HG03066 (cell line): ENCODE results near the gene KRT84.

Source experiments
- ATAC-seq: cut with Tn5 transposase; IDR thresholded peaks from one replicate; pipeline ENCODE4 v1.9.1; 2021; ENCODE audit warnings: low read depth; ENCODE audit not compliant: unreplicated experiment

Gene KRT84

GRCh38 chr12:52390739-52391617, 5.5 kb upstream of the KRT84 start:
- no peak for ATAC-seq

- ATAC-seq = no peak
Observed at GRCh38 chr12:52389313-52390207, 4.1 kb upstream of the KRT84 start.

- no peak for ATAC-seq
Observed at GRCh38 chr12:52387859-52388258, 2.4 kb upstream of the KRT84 start.

- ATAC-seq = no peak
Observed at GRCh38 chr12:52383331-52383730, 2.1 kb downstream of the KRT84 start.

- no peak for ATAC-seq
Observed at GRCh38 chr12:52382854-52383253, 2.6 kb downstream of the KRT84 start.

- ATAC-seq = no peak
Observed at GRCh38 chr12:52381206-52381605, 4.2 kb downstream of the KRT84 start.

GRCh38 chr12:52380271-52380694, 5.2 kb downstream of the KRT84 start:
- ATAC-seq = no peak

- ATAC-seq = no peak
Observed at GRCh38 chr12:52379536-52379935, 5.9 kb downstream of the KRT84 start.

- no peak for ATAC-seq
Observed at GRCh38 chr12:52378091-52378490, 7.4 kb downstream of the KRT84 start.

- no peak for ATAC-seq
Observed at GRCh38 chr12:52377266-52377665, 8.2 kb downstream of the KRT84 start.

GRCh38 chr12:52372216-52373154, 13.0 kb downstream of the KRT84 start:
- no peak for ATAC-seq

GRCh38 chr12:52371716-52372115, 13.7 kb downstream of the KRT84 start:
- ATAC-seq = no peak

GRCh38 chr12:52370926-52371608, 14.4 kb downstream of the KRT84 start:
- ATAC-seq = no peak

GRCh38 chr12:52369809-52370208, 15.6 kb downstream of the KRT84 start:
- no peak for ATAC-seq

GRCh38 chr12:52369211-52369610, 16.2 kb downstream of the KRT84 start:
- no peak for ATAC-seq

- ATAC-seq = no peak
Observed at GRCh38 chr12:52368508-52368907, 16.9 kb downstream of the KRT84 start.

- no peak for ATAC-seq
Observed at GRCh38 chr12:52367876-52368275, 17.6 kb downstream of the KRT84 start.

- no peak for ATAC-seq
Observed at GRCh38 chr12:52366738-52367485, 18.5 kb downstream of the KRT84 start, which contains the start of gene KRT85. KRT85 (minus strand) TSS chr12:52367481; CDS start chr12:52367405, 76 bp downstream.

GRCh38 chr12:52364901-52365489, 20.5 kb downstream of the KRT84 start:
- no peak for ATAC-seq
